Measurements from ENCODE around the gene CNGA2. TPM values are rescaled to one million over a fixed set of nuclear protein-coding genes. Genes with fewer than 3 reads are reported as not detected.

Gene CNGA2
- total RNA-seq, 1 donor from 2014 or later, result not detected

- FAIRE-seq (no peak), DNase-seq (ENCODE audit: low read depth) (no peak)
- TF ChIP-seq CTCF (IDR thresholded peaks at IDR 0.05; ENCODE audit: insufficient read depth, low read length, severe bottlenecking), result no peak
- Histone ChIP-seq H3K36me3 (ENCODE audit: control insufficient read depth, insufficient read depth, low read length) (no peaks in the 10 kb centered on the region), H3K4me3 (ENCODE audit: low read depth, low read length) (no peak overlapping the region), H3K27me3 (ENCODE audit: control insufficient read depth, insufficient read depth, low read length) (no peaks in the 10 kb centered on the region)
These were observed 34.0 kb upstream of the CNGA2 start for GRCh38 chrX:151700581-151700980.

GRCh38 chrX:151701071-151701470 is 33.5 kb upstream of the CNGA2 start:
- Histone ChIP-seq H3K36me3 (ENCODE audit: control insufficient read depth, insufficient read depth, low read length) (no peaks in the 10 kb centered on the region), H3K27me3 (ENCODE audit: control insufficient read depth, insufficient read depth, low read length) (no peaks in the 10 kb centered on the region), H3K4me3 (ENCODE audit: low read depth, low read length) (no peak overlapping the region)
- no peak for TF ChIP-seq CTCF (IDR thresholded peaks at IDR 0.05; ENCODE audit: insufficient read depth, low read length, severe bottlenecking)
- DNase-seq (ENCODE audit: low read depth) (no peak), FAIRE-seq (no peak)

GRCh38 chrX:151701531-151701930 is 33.0 kb upstream of the CNGA2 start:
- DNase-seq (ENCODE audit: low read depth), result no peak
- no peak overlapping the region for H3K4me3 ChIP-seq (ENCODE audit: low read depth, low read length)
- FAIRE-seq, result no peak
- H3K36me3 ChIP-seq (ENCODE audit: control insufficient read depth, insufficient read depth, low read length), result no peaks in the 10 kb centered on the region
- no peak for TF ChIP-seq CTCF (IDR thresholded peaks at IDR 0.05; ENCODE audit: insufficient read depth, low read length, severe bottlenecking)
- no peaks in the 10 kb centered on the region for H3K27me3 ChIP-seq (ENCODE audit: control insufficient read depth, insufficient read depth, low read length)

GRCh38 chrX:151702026-151702714 is 32.4 kb upstream of the CNGA2 start:
- FAIRE-seq, result no peak
- H3K27me3 ChIP-seq (ENCODE audit: control insufficient read depth, insufficient read depth, low read length), result no peaks in the 10 kb centered on the region
- H3K4me3 ChIP-seq (ENCODE audit: low read depth, low read length), result no peak overlapping the region
- no peaks in the 10 kb centered on the region for H3K36me3 ChIP-seq (ENCODE audit: control insufficient read depth, insufficient read depth, low read length)
- no peak for DNase-seq (ENCODE audit: low read depth)
- no peak for TF ChIP-seq CTCF (IDR thresholded peaks at IDR 0.05; ENCODE audit: insufficient read depth, low read length, severe bottlenecking)

- FAIRE-seq (no peak), DNase-seq (ENCODE audit: low read depth) (no peak)
- H3K4me3 ChIP-seq (ENCODE audit: low read depth, low read length), result no peak overlapping the region
- no peak for TF ChIP-seq CTCF (IDR thresholded peaks at IDR 0.05; ENCODE audit: insufficient read depth, low read length, severe bottlenecking)
- no peaks in the 10 kb centered on the region for H3K27me3 ChIP-seq (ENCODE audit: control insufficient read depth, insufficient read depth, low read length)
- no peaks in the 10 kb centered on the region for H3K36me3 ChIP-seq (ENCODE audit: control insufficient read depth, insufficient read depth, low read length)
These were observed 31.7 kb upstream of the CNGA2 start for GRCh38 chrX:151702741-151703340.

Measured in bronchial epithelial cell (primary cell).